Neuronal stem cell (in vitro differentiated cells): ENCODE measurements around the gene CAPN12.
A peak's percentile ranks its signal among the peaks of the same experiment; 100 is the strongest.

ENCODE experiments used
- DNase-seq: peaks from one replicate; pipeline ENCODE4 v3.0.0-alpha.2; 2013; ENCODE audit warnings: low spot score
- H2AFZ ChIP-seq: one replicate; pipeline ENCODE4 v1.6.1; 2013; ENCODE audit warnings: mild to moderate bottlenecking, low read length, inconsistent platforms
- H2AK5ac ChIP-seq: 2 replicates; pipeline ENCODE4 v1.6.1; 2013; ENCODE audit warnings: low read depth, mild to moderate bottlenecking, inconsistent platforms, low read length, moderate library complexity, mixed read lengths
- H2BK120ac ChIP-seq: 2 replicates; pipeline ENCODE4 v1.6.1; 2013; ENCODE audit warnings: low read depth, mild to moderate bottlenecking, inconsistent platforms, low read length, moderate library complexity, mixed read lengths
- H2BK12ac ChIP-seq: one replicate; pipeline ENCODE4 v1.6.1; 2013; ENCODE audit warnings: low read length, inconsistent platforms
- H2BK15ac ChIP-seq: 2 replicates; pipeline ENCODE4 v1.6.1; 2013; ENCODE audit warnings: mild to moderate bottlenecking, low read length, inconsistent platforms, mixed read lengths
- H2BK5ac ChIP-seq: one replicate; pipeline ENCODE4 v1.6.1; 2013; ENCODE audit warnings: inconsistent platforms, mild to moderate bottlenecking, low read length, moderate library complexity
- H3K14ac ChIP-seq: one replicate; pipeline ENCODE4 v1.6.1; 2013; ENCODE audit warnings: low read length, inconsistent platforms
- H3K18ac ChIP-seq: 2 replicates; pipeline ENCODE4 v1.6.1; 2013; ENCODE audit warnings: low read length, inconsistent platforms
- H3K23ac ChIP-seq: 2 replicates; pipeline ENCODE4 v1.6.1; 2013; ENCODE audit warnings: low read depth, mild to moderate bottlenecking, mixed read lengths, low read length, inconsistent platforms; ENCODE audit not compliant: poor library complexity
- H3K27ac ChIP-seq: replicated peaks from 3 replicates; pipeline ENCODE4 v1.5.1; 2013; ENCODE audit warnings: low read length, inconsistent platforms
- H3K27me3 ChIP-seq, 3 experiments: 2 replicates each; pipeline ENCODE4 v1.6.1; 2013; ENCODE audit warnings: low read length in 3 of 3, mild to moderate bottlenecking in 2 of 3, inconsistent platforms in 1 of 3, low read depth in 1 of 3, mixed read lengths in 1 of 3, moderate library complexity in 1 of 3; ENCODE audit not compliant: control insufficient read depth in 3 of 3, insufficient read depth in 3 of 3
- H3K36me3 ChIP-seq, 2 donors: replicated peaks in 1 of 2; 2 replicates each; pipeline ENCODE4 v1.6.1; 2013; ENCODE audit warnings: low read length in 2 of 2; ENCODE audit not compliant: control insufficient read depth in 2 of 2, insufficient read depth in 2 of 2
- H3K4ac ChIP-seq: 2 replicates; pipeline ENCODE4 v1.6.1; 2013; ENCODE audit warnings: inconsistent platforms, mild to moderate bottlenecking, low read length, moderate library complexity
- H3K4me1 ChIP-seq, 2 donors: 1 replicate in 1 of 2; 2 replicates in 1 of 2; pipeline ENCODE4 v1.6.1; 2013; ENCODE audit warnings: low read length in 2 of 2, low read depth in 1 of 2; ENCODE audit not compliant: control insufficient read depth in 2 of 2, insufficient read depth in 1 of 2
- H3K4me2 ChIP-seq: one replicate; pipeline ENCODE4 v1.6.1; 2013; ENCODE audit warnings: mild to moderate bottlenecking, low read length, inconsistent platforms; ENCODE audit not compliant: insufficient read depth, poor library complexity, severe bottlenecking
- H3K4me3 ChIP-seq, 2 donors: 2 replicates each; pipeline ENCODE4 v1.5.1; 2013; ENCODE audit warnings: low read length in 2 of 2, mild to moderate bottlenecking in 2 of 2, inconsistent platforms in 1 of 2, moderate library complexity in 1 of 2
- H3K79me1 ChIP-seq: one replicate; pipeline ENCODE4 v1.6.1; 2013; ENCODE audit warnings: low read depth, mild to moderate bottlenecking, inconsistent platforms, low read length, moderate library complexity
- H3K9ac ChIP-seq: one replicate; pipeline ENCODE4 v1.6.1; 2013; ENCODE audit warnings: mild to moderate bottlenecking, low read depth, low read length, inconsistent platforms; ENCODE audit not compliant: poor library complexity
- H3K9me3 ChIP-seq, 2 donors: replicated peaks in 1 of 2; 2 replicates each; pipeline versions ENCODE3 to v1.6.1; 2013; ENCODE audit warnings: low read length in 2 of 2, mild to moderate bottlenecking in 2 of 2, inconsistent platforms in 1 of 2, low read depth in 1 of 2, mixed read lengths in 1 of 2, moderate library complexity in 1 of 2; ENCODE audit not compliant: control insufficient read depth in 2 of 2, insufficient read depth in 1 of 2
- H4K8ac ChIP-seq: one replicate; pipeline ENCODE4 v1.6.1; 2013; ENCODE audit warnings: low read depth, mild to moderate bottlenecking, inconsistent platforms, low read length, moderate library complexity
- H4K91ac ChIP-seq: one replicate; pipeline ENCODE4 v1.6.1; 2013; ENCODE audit warnings: low read length, low read depth, mild to moderate bottlenecking, inconsistent platforms; ENCODE audit not compliant: poor library complexity
- WGBS, 2 donors: extraction: QIAGEN DNeasy Blood & Tissue Kit; methylation state at CpG; one replicate each; pipeline ENCODE4 v1.1.7; 2013; ENCODE audit warnings: missing lambda C conversion rate in 2 of 2, mixed read lengths in 1 of 2; ENCODE audit not compliant: insufficient read length in 2 of 2, insufficient replicate concordance in 1 of 2; ENCODE audit errors: extremely low coverage in 2 of 2; 5-methylcytosine and 5-hydroxymethylcytosine counted together

Gene CAPN12

GRCh38 chr19:38701455-38702063 is 42.7 kb downstream of the CAPN12 start:
- no peaks in the 10 kb centered on the region for H3K27me3 ChIP-seq
- peak overlapping the region; percentile 50 for H3K23ac ChIP-seq
- no peak overlapping the region for H3K4ac ChIP-seq
- no peak overlapping the region for H3K18ac ChIP-seq
- H3K4me2 ChIP-seq = no peak overlapping the region
- H3K79me1 ChIP-seq = peaks cover 30% of the 10 kb centered on the region
- DNase-seq = no peak
- H2AK5ac ChIP-seq = peak overlapping the region; percentile 38
- H3K9me3 ChIP-seq = no peaks in the 10 kb centered on the region
- H2BK12ac ChIP-seq = no peak overlapping the region
- no peak overlapping the region for H3K14ac ChIP-seq
- H3K4me3 ChIP-seq = no peak overlapping the region
- peaks cover 53 to 72% of the 10 kb centered on the region in 2 donors for H3K36me3 ChIP-seq
- H4K8ac ChIP-seq = no peak overlapping the region
- no peak overlapping the region for H2BK15ac ChIP-seq
- no peak overlapping the region for H3K9ac ChIP-seq
- H3K4me1 ChIP-seq = peaks cover 13 to 33% of the 10 kb centered on the region in 2 donors
- no peak overlapping the region for H2AFZ ChIP-seq
- no CpG with 5 or more reads among the region's 11 CpGs for WGBS, 2 donors
- H3K27ac ChIP-seq = no peak overlapping the region
- H2BK5ac ChIP-seq = peak overlapping the region; percentile 35
- H4K91ac ChIP-seq = no peak overlapping the region
- H2BK120ac ChIP-seq = no peak overlapping the region

GRCh38 chr19:38700902-38701454 is 43.3 kb downstream of the CAPN12 start:
- peaks cover 47 to 72% of the 10 kb centered on the region in 2 donors for H3K36me3 ChIP-seq
- H2BK5ac ChIP-seq = peak overlapping the region; percentile 35
- DNase-seq = no peak
- no peak overlapping the region for H3K18ac ChIP-seq
- H2AFZ ChIP-seq = no peak overlapping the region
- H4K8ac ChIP-seq = no peak overlapping the region
- no peaks in the 10 kb centered on the region for H3K27me3 ChIP-seq
- peak overlapping the region; percentile 50 for H3K23ac ChIP-seq
- H3K9ac ChIP-seq = no peak overlapping the region
- no peak overlapping the region for H3K14ac ChIP-seq
- H3K27ac ChIP-seq = no peak overlapping the region
- H3K9me3 ChIP-seq = no peaks in the 10 kb centered on the region
- no CpG with 5 or more reads among the region's 18 CpGs for WGBS, 2 donors
- H2BK120ac ChIP-seq = no peak overlapping the region
- H2BK12ac ChIP-seq = no peak overlapping the region
- peaks cover 30% of the 10 kb centered on the region for H3K79me1 ChIP-seq
- no peak overlapping the region for H2AK5ac ChIP-seq
- H4K91ac ChIP-seq = no peak overlapping the region
- no peak overlapping the region for H3K4me2 ChIP-seq
- H2BK15ac ChIP-seq = no peak overlapping the region
- no peak overlapping the region for H3K4ac ChIP-seq
- H3K4me1 ChIP-seq = peaks cover 13 to 33% of the 10 kb centered on the region in 2 donors
- H3K4me3 ChIP-seq = no peak overlapping the region

- H3K18ac ChIP-seq = peak overlapping the region; percentile 88
- peak overlapping the region; percentile 24 for H3K9ac ChIP-seq
- H3K27ac ChIP-seq = no peak overlapping the region
- DNase-seq = no peak
- H3K27me3 ChIP-seq = no peaks in the 10 kb centered on the region
- H3K9me3 ChIP-seq = no peaks in the 10 kb centered on the region
- peaks cover 13 to 33% of the 10 kb centered on the region in 2 donors for H3K4me1 ChIP-seq
- peaks cover 41 to 72% of the 10 kb centered on the region in 2 donors for H3K36me3 ChIP-seq
- peaks cover 31% of the 10 kb centered on the region for H3K79me1 ChIP-seq
- no CpG with 5 or more reads among the region's 22 CpGs for WGBS, 2 donors
- no peak overlapping the region for H4K8ac ChIP-seq
- H2BK15ac ChIP-seq = peak overlapping the region; percentile 54
- no peak overlapping the region for H2BK120ac ChIP-seq
- peak overlapping the region; percentile 25 for H3K14ac ChIP-seq
- no peak overlapping the region for H2AFZ ChIP-seq
- H3K23ac ChIP-seq = peak overlapping the region; percentile 56
- peak overlapping the region; percentile 73 for H2AK5ac ChIP-seq
- H4K91ac ChIP-seq = no peak overlapping the region
- H2BK5ac ChIP-seq = no peak overlapping the region
- no peak overlapping the region for H2BK12ac ChIP-seq
- H3K4ac ChIP-seq = no peak overlapping the region
- no peak overlapping the region for H3K4me3 ChIP-seq
- no peak overlapping the region for H3K4me2 ChIP-seq
Observed at GRCh38 chr19:38700350-38700901, 43.8 kb downstream of the CAPN12 start.

- H2BK12ac ChIP-seq = no peak overlapping the region
- no peak overlapping the region for H4K8ac ChIP-seq
- H3K79me1 ChIP-seq = peaks cover 34% of the 10 kb centered on the region
- no peak overlapping the region for H3K27ac ChIP-seq
- H3K18ac ChIP-seq = peak overlapping the region; percentile 89
- H3K14ac ChIP-seq = no peak overlapping the region
- no peak overlapping the region for H3K9ac ChIP-seq
- H3K4me2 ChIP-seq = no peak overlapping the region
- H2BK15ac ChIP-seq = no peak overlapping the region
- no peak overlapping the region for H2AFZ ChIP-seq
- H3K23ac ChIP-seq = peak overlapping the region; percentile 26
- no peak for DNase-seq
- H3K9me3 ChIP-seq = no peaks in the 10 kb centered on the region
- no peaks in the 10 kb centered on the region for H3K27me3 ChIP-seq
- no peak overlapping the region for H3K4me3 ChIP-seq
- H3K4me1 ChIP-seq = peaks cover 13 to 38% of the 10 kb centered on the region in 2 donors
- no peak overlapping the region for H4K91ac ChIP-seq
- H2BK120ac ChIP-seq = no peak overlapping the region
- no peak overlapping the region for H2BK5ac ChIP-seq
- no CpG with 5 or more reads among the region's 18 CpGs for WGBS, 2 donors
- peak overlapping the region; percentile 73 for H2AK5ac ChIP-seq
- peaks cover 37 to 72% of the 10 kb centered on the region in 2 donors for H3K36me3 ChIP-seq
- no peak overlapping the region for H3K4ac ChIP-seq
Observed at GRCh38 chr19:38699647-38700349, 44.5 kb downstream of the CAPN12 start.
